Urinary bladder (tissue), 4 donors: ENCODE results near the gene TAOK1. TPM values are rescaled to one million over a fixed set of nuclear protein-coding genes. Genes with fewer than 3 reads are reported as not detected.

Experiments used
- DNase-seq: peaks from one replicate; pipeline ENCODE4 v3.0.0-alpha.2; 2015; ENCODE audit errors: extremely low spot score
- H3K27ac ChIP-seq: one replicate; pipeline ENCODE4 v1.5.1; 2013; ENCODE audit warnings: low read depth, mild to moderate bottlenecking, moderate library complexity
- H3K36me3 ChIP-seq: one replicate; pipeline ENCODE4 v1.6.1; 2013; ENCODE audit warnings: mild to moderate bottlenecking, moderate library complexity; ENCODE audit not compliant: insufficient read depth
- H3K4me1 ChIP-seq: one replicate; pipeline ENCODE4 v1.6.1; 2013; ENCODE audit warnings: mild to moderate bottlenecking, moderate library complexity; ENCODE audit not compliant: insufficient read depth
- H3K4me3 ChIP-seq: one replicate; pipeline ENCODE4 v1.5.1; 2013; ENCODE audit warnings: low read depth, low read length
- WGBS: extraction: QIAGEN DNeasy Blood & Tissue Kit; methylation state at CpG from one replicate; pipeline ENCODE4 v1.1.7; 2013; 5-methylcytosine and 5-hydroxymethylcytosine counted together
- polyA plus RNA-seq: library from polyadenylated mRNA; stranded (reverse); fragments of 200-250 nt; gene quantifications from one replicate; pipeline ENCODE4 v1.2.3, GENCODE V29; 2013
- total RNA-seq: library from RNA; depleted of rRNA; stranded (reverse); fragments of >200 nt; gene quantifications from one replicate; pipeline ENCODE4 v1.2.3, GENCODE V29; 2014
- donor health status: healthy with polysubstance abuse.
- donor health status: healthy.

Gene TAOK1
- total and polyA plus RNA-seq, 2 donors = 16.8 to 96.9 TPM

DNA sequence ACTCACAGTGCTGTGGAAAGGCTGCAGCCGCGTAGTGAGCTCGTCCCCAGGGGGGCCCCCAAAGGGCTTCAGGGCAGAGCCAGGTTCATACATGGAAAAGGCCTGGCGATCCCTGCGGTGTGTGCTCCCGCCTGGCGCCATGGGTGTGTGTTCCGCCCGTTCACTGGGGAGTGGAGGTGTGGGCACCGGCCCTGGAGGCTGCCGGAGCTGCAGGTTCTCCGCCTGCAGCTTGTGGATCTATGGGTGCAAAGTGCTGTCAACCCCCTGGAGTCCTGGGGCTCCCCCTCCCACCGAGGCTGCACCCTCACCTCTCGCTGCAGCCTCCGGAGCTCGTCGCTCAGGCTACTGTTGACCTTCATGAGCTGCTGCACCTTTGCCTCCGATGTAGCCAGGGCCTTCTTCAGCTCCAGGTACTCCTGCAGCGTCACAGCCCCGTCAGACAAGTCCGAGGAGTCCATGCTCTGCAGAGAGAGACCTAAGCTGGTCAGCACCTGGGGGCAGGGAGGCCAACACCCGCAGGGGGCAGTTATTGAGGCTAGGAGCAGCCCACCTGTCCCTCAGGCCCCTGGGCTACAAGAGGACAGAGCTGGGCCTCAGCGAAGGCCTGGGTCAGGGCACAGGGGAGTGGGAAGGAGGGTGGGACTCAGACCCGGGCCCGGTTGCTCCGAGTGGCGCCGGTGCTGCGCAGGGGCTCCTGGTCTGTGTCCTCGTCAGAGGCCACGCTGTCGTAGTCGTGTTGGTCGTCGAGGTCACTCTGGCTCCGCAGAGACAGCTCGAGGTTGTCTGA is 186.2 kb downstream of the TAOK1 start:
- Histone ChIP-seq H3K4me1 (no peaks in the 10 kb centered on the region), H3K36me3 (peaks cover 4% of the 10 kb centered on the region), H3K27ac (no peak overlapping the region), H3K4me3 (no peak overlapping the region)
- no peak for DNase-seq
- WGBS = 92% methylated on average over 37 of the region's 37 CpGs

DNA sequence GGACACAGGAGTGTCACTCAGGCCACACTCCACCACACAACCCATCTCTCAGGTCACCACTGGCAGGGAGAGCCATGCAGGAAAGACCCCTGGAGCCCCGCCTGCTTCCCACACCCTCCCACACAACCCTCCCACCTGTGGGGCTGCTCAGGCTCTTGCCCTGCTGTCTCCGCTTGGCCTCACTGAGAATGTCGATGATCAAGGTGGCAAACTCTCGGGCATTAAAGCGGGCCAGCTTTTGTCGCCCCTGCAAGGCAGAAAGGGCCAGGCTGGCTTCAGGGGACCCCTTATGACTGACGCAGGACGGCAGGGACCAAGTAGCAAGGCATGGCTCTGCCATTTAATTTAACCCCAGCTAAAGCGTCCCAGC is 186.8 kb downstream of the TAOK1 start:
- WGBS = 97% methylated on average over 9 of the region's 9 CpGs
- H3K36me3 ChIP-seq = peaks cover 4% of the 10 kb centered on the region
- H3K4me3 ChIP-seq = no peak overlapping the region
- no peak overlapping the region for H3K27ac ChIP-seq
- no peak for DNase-seq
- no peaks in the 10 kb centered on the region for H3K4me1 ChIP-seq

DNA sequence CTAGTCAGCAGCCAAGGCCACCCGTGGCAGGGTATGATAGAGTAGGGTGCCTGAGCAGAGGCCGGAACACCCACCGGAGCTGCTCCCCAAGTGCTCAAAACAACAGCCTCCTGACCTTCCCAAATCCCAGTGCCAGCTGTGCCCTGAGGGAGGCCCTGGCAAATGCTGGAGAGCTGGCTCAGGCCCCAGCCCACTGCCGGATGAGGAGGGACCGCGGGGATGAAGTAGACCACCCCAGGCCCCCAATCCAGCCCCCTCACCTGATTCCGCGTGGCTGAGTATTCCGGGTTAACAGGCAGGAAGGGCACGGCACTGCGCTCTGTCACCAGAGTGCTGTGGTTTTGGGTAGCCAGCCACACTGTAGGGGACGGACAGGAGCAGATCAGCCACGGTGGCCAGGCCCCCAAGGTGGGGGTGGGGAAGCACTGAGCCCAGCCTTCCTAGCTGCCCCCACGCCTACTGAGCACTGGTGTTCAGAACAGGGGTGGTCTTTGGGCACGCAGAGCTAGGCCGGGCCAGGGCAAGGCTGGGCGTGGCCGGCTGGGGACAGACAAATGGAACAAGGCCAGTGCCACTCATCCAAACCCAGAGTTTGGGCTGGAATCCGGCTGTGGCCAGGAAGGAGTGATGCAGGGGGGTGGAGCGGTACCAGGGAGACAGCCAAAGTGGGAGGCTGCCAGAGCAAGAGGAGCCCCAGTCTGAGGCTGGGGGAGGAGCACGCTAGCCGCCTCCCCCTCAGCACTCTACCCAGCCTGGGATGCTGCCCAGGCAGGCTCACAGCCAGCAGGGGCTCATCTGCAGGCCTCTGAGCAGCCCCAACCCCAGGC is 187.4 kb downstream of the TAOK1 start:
- Histone ChIP-seq H3K4me1 (no peaks in the 10 kb centered on the region), H3K36me3 (peaks cover 4% of the 10 kb centered on the region)
- WGBS = 68% methylated on average over 22 of the region's 22 CpGs

DNA sequence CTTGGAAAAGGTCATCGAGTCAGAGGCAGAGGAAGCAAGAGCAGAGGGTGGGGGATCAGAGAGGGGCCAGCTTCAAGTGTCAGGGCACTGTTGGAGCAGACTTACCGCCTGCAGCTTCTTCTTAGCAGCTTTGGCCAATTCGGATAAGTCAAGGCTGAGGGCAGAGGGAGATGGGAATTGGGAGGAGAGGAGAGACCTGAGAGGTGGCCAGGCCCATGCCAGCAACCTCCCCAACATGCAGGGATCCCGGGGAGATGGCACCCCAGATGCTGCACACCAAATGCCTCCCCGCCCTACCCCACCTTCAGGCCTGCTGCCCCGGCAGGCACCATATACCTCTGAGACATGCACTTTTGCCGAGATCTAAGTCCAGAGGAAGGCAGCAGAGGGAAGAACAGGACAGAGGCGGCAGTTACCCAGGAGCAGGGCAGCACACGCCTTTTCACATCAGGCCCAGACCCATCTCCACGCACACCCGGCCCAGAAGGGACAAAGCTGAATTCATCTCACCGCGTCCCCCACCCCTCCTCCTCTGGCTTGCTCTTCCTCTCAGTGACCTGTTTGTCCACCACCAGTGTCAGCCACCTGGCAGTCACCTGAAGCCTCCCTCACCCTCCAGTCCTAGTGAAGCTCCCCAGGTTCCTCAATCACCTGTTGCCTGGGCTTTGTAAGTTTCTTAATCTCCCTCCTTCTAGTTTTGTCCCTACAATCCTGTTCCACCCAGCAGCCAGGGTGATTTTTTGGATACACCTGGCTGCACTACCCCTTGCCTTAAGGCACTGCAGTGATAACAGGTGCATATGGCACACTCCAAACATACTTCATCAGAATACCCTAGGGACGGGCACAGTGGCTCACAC is 188.7 kb downstream of the TAOK1 start:
- Histone ChIP-seq H3K36me3 (peaks cover 4% of the 10 kb centered on the region), H3K4me1 (no peaks in the 10 kb centered on the region), H3K4me3 (no peak overlapping the region), H3K27ac (no peak overlapping the region)
- DNase-seq = no peak
- 93% methylated on average over 14 of the region's 14 CpGs for WGBS

More for the DNA sequence above, 187.4 kb downstream of the TAOK1 start:
- no peak for DNase-seq
- H3K4me3 ChIP-seq = no peak overlapping the region
- H3K27ac ChIP-seq = no peak overlapping the region

DNA sequence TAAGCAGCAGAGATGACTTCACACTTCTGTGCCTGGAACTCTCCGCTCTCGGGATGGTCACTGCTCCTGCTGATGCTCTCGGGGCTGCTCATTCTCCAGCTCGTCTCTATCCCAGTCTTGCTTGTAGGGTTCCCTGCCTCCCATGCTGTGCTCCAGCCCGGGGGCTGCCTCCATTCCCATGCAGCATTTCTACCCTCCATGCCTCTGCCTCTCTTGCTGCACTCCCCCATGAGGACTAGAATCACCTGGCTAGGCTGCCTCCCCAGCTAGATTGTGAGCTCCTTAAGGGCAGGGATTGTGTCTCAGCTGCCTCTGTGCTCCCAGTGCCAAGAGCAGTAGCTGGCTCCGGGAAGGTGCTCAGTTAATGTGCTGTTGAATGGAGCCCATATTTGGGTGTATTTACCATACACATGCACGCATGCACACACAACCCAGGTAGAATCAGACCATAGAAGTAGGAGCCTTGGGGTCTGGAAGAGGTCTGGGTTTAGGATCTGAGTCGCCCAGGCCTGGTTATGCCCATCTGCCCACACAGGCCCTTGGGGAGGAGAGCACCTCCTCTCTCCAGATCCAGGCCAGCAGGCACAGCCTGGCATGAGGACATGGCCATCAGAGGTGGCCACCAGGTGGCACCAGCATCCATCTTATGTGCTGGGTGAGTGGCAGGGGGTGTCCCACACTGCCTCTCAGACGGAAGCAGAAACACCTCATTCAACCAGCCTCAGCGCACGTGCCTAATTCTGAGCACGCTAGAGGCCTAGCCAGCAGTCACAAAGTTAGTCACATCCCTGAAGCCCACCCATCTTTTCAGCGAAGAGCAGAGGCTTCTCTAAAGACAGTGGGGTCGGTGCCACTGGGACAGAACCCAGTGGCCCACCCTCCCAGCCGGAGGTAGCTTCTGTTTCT is 190.0 kb downstream of the TAOK1 start:
- H3K4me1 ChIP-seq = no peaks in the 10 kb centered on the region
- DNase-seq = no peak
- 62% methylated on average over 15 of the region's 15 CpGs for WGBS
- H3K4me3 ChIP-seq = no peak overlapping the region
- H3K36me3 ChIP-seq = peaks cover 4% of the 10 kb centered on the region
- H3K27ac ChIP-seq = no peak overlapping the region

DNA sequence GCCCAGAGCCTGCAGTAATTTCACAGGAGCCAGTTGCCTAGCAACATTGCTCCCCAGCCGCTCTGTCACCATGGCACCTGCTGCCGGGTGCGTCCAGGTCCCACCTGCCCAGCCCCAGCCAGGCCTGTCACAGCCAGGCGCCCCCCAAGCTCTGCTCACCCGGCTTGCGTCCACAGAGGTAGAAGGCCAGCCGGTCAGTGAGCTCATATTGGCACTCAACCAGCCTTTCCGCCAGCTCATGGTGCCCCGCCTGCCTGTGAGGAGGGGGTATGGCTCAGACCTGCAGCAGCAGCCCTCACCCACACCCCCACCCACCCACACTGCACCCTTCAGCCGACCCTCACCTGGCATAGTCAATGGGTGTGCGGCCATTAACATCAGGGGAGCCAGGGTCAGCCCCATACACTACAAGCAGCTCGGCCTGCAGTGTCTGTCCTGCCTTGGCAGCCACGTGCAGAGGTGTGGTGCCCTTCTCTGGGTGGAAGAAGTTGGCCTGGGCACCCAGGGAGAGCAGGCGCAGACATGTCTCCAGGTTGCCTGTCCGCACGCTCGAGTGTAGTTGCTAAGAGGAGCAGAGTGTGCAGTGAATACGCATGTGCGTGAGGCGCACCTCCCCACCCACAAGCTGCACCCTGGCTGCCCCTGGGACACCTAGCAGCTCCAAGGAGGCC is 191.6 kb downstream of the TAOK1 start:
- no peak for DNase-seq
- Histone ChIP-seq H3K36me3 (no peaks in the 10 kb centered on the region), H3K4me3 (no peak overlapping the region), H3K27ac (no peak overlapping the region), H3K4me1 (no peaks in the 10 kb centered on the region)
- WGBS = 84% methylated on average over 20 of the region's 20 CpGs

DNA sequence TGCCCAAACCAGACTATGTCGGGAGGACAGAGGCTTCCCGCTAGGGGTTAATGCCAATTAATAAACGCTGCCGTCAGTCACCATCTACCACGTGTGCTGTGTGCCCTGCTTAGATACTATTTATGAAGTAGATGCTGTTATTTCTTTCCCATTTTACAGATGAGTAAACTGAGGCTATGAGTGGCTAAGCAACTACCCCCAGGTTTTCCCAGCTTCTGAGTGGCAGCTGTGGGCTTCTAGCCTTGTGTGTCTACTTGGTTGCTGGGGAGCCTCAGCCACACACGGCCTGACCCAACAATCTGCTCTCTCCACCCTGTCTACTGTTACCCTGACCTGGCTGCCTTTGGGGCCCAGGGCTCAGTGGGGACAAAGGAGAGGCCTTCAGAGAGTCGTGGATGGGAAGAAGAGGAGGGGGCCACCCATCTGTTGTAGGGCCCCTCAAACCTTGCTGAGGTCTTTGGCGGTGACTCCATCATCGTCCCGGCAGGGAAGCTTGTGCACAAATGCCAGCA is 192.1 kb downstream of the TAOK1 start:
- no peaks in the 10 kb centered on the region for H3K36me3 ChIP-seq
- H3K4me1 ChIP-seq = no peaks in the 10 kb centered on the region
- no peak overlapping the region for H3K4me3 ChIP-seq
- H3K27ac ChIP-seq = no peak overlapping the region
- 80% methylated on average over 10 of the region's 10 CpGs for WGBS
- no peak for DNase-seq

DNA sequence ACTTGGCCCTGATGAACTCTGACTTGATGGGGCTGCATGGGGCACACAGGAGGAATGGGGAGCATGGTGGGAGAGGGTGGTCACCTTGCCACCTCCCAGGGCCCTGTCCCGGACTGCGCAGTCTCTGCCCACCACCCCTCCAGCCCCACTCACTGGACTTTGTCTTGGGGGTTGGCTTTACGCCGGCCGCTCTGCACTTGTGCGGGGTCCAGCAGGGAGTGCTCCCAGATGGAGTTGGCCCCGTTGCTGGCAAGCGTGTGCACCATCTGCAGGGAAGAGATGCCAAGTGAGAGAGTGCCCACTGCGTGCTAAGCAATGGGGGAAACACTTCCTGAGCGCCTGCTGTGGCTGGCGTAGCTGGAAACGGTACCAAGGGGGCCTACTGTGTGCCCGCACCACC is 192.6 kb downstream of the TAOK1 start:
- Histone ChIP-seq H3K36me3 (no peaks in the 10 kb centered on the region), H3K27ac (no peak overlapping the region), H3K4me1 (no peaks in the 10 kb centered on the region), H3K4me3 (no peak overlapping the region)
- WGBS = 94% methylated on average over 13 of the region's 13 CpGs
- no peak for DNase-seq

DNA sequence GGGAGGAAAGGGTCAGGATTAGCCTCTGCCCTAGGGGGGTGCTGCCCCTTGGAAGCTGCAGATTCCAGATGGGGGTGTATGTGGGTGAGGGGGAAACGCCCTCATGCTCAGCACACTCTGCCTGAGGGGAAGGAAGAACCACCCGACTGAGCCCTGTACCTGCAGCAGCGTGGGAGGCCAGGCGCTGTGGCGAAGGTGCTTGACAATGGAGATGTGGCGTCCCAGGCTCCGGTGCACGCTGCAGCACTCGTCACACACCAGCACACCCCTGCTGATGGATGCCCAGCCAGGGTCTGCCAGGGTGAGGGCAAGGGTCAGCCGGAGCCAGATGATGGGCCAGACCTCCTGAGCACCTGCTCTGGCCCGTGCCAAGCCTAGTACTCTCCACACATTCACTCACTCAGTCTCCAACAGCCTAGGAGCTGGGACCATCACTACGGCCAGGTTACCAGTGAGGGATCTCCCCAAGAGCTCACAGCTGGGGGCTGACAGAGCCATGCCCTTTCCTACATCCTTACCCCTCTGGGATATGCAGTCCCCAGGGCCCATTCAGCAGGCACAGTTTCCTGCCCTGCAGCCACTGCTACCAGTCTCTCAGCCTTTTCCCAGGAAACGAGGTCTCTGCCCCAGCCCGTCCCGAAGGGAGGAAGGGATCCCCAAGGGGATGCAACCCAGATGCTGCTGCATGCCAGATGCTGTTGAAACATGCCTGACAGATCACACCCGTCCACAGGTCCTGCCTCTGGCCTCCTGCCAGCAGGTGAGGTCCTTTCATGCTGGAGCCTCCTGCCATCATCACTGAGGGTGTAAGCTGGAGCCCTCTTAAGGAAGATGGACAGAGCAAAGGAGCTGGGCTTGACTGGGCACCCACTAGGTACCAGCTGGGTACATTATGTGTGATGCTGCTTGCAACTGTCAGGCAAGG is 193.4 kb downstream of the TAOK1 start:
- no peaks in the 10 kb centered on the region for H3K4me1 ChIP-seq
- no peak overlapping the region for H3K27ac ChIP-seq
- no peak overlapping the region for H3K4me3 ChIP-seq
- DNase-seq = no peak
- H3K36me3 ChIP-seq = no peaks in the 10 kb centered on the region
- WGBS = 88% methylated on average over 16 of the region's 16 CpGs

DNA sequence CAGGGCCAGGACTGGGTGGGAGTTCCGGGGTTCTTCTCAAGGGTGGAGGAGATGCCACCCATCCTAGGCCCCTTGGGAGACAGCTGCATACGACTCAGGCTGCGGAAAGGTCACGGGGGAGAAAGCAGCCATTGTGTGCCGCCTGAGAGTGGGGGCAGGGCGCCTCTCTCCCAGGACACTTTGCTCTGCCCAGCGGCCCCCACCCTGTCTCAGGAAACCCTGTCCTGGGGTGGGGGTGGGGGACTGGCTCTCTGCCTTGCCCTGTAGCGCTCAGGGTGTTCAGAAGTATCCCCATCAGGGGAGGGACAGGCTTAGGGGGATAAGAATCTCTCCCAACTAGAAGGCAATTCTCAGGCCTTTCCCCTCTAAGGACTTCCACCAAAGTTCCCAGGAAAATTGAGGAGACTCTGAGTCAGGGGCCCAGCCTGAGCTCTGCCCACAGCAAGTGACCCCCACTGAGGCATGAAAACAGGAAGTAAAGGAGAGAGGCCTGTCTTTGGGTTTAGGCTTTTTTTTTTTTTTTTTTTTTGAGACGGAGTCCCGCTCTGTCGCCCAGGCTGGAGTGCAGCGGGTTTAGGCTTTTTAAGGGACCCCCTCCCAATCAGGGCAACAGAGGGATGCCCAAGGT is 194.4 kb downstream of the TAOK1 start:
- Histone ChIP-seq H3K4me1 (no peaks in the 10 kb centered on the region), H3K36me3 (no peaks in the 10 kb centered on the region), H3K27ac (no peak overlapping the region), H3K4me3 (no peak overlapping the region)
- no peak for DNase-seq
- WGBS = 74% methylated on average over 12 of the region's 12 CpGs

DNA sequence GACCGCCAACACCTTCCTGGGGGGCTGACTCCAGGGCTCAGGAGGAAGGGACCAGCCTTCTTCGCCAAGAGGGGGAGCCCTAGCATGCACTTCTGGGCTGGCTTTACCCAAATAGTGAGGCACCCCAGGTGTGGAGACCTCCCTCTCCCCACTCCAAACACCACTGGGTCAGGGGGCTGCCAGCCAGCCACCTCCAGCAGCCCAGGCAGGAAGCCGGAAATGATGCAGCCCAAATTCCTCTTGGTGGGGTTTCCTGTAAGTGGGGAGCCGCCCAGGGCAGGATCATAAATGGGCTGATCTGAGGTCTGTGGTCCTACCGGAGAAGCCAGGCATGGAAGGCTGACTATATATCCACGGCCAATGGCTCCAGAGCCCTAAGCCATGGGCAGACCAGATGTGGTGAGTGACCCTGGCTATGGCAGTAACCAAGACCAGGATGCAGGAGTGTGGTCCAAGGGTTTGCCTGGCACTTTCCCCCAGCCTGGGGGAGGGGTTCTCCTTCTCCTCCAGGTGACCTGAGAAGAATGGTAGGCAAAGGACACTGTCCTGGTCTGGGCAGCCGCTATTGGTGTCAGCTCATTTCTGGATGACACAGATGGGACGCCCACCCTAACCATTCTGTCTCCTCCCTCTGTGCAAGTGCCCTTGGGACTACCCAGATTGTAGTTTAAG is 195.1 kb downstream of the TAOK1 start:
- no peaks in the 10 kb centered on the region for H3K36me3 ChIP-seq
- 72% methylated on average over 8 of the region's 8 CpGs for WGBS
- no peak for DNase-seq
- H3K4me1 ChIP-seq = no peaks in the 10 kb centered on the region
- no peak overlapping the region for H3K27ac ChIP-seq
- no peak overlapping the region for H3K4me3 ChIP-seq
